ENCODE measurements around the gene GALNT17.

GALNT17 gene

DNA sequence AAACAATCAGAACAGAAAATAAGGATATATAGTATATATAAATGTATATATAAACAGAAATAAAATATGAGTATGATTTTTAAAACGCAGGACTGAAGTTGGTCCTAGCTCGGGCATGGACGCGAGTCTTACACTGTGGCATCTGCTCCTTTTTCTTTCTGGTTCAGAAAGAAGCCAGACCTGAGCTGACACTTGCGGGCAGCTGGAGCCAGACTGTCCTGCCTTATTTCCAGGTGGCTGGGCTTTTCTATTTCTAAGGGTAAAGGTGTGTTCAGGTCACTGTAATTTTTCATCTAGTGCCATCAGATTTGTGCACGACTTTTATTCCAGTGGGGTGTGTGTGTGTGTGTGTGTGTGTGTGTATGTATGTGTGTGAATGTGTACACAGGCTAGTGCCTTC lies 166.4 kb downstream of the GALNT17 start:
- Histone ChIP-seq H3K9me3 (ENCODE audit: low read length) (no peaks in the 10 kb centered on the region), H3K27ac (ENCODE audit: low read depth, low read length) (no peak overlapping the region)

DNA sequence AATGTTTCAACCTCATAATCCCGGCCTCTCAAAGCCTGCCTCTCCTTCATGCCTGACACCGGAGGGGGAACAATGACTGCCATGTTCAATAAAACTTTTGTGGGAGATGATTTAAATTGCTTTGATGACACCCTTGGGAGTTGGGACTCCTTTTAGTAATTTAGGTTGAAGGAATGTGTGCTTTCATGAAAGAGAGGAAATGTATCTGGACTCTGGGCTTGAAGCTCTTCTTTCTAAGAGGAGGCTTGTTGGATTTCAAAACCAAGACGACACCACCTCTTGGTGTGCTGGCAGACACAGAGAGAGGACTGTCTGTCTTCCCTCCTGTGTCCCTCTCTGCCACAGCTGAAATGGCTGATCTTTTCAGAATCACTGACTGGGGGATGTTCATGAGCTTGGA lies 168.1 kb downstream of the GALNT17 start:
- H3K27me3 ChIP-seq (ENCODE audit: control insufficient read depth in 1 of 2, insufficient read depth in 2 of 2, low read length in 2 of 2) = no peaks in the 10 kb centered on the region
- H3K4me3 ChIP-seq (ENCODE audit: low read depth in 1 of 2, low read length in 2 of 2) = no peak overlapping the region
- no peak overlapping the region for H3K9ac ChIP-seq (ENCODE audit: low read length)
- H3K27ac ChIP-seq (ENCODE audit: low read depth, low read length) = peak overlapping the region; percentile 68
- H3K4me1 ChIP-seq (ENCODE audit: insufficient read depth, low read length) = peaks cover 15% of the 10 kb centered on the region
- H3K9me3 ChIP-seq (ENCODE audit: low read length) = no peaks in the 10 kb centered on the region
- H3K36me3 ChIP-seq (ENCODE audit: insufficient read depth, low read length) = no peaks in the 10 kb centered on the region

More for the DNA sequence above, 166.4 kb downstream of the GALNT17 start:
- H3K36me3 ChIP-seq (ENCODE audit: insufficient read depth, low read length) = no peaks in the 10 kb centered on the region
- no peaks in the 10 kb centered on the region for H3K27me3 ChIP-seq (ENCODE audit: control insufficient read depth in 1 of 2, insufficient read depth in 2 of 2, low read length in 2 of 2)
- no peak overlapping the region for H3K4me3 ChIP-seq (ENCODE audit: low read depth in 1 of 2, low read length in 2 of 2)
- no peak overlapping the region for H3K9ac ChIP-seq (ENCODE audit: low read length)
- H3K4me1 ChIP-seq (ENCODE audit: insufficient read depth, low read length) = peaks cover 7% of the 10 kb centered on the region

DNA sequence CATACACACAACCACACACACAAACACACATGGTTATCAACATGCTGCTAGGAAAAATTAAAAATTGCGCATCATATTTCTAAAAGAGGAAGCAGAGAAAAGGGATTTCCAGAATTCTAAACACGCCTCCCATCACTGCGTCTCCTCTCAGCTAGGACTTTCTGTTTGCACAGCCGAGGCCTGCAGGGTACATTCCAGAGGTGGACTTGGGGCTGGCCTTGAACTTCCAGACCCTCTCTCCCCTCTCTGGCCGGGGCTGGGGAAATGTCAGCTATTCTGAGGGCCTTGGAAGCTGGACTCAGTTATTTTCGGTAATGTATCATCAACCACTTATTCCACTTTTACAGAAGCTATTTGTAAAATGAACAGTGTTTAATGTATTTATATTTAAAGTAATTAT lies 168.7 kb downstream of the GALNT17 start:
- Histone ChIP-seq H3K9me3 (ENCODE audit: low read length) (no peaks in the 10 kb centered on the region), H3K27me3 (ENCODE audit: control insufficient read depth in 1 of 2, insufficient read depth in 2 of 2, low read length in 2 of 2) (no peaks in the 10 kb centered on the region), H3K4me3 (ENCODE audit: low read depth in 1 of 2, low read length in 2 of 2) (no peak overlapping the region), H3K4me1 (ENCODE audit: insufficient read depth, low read length) (peaks cover 15% of the 10 kb centered on the region), H3K27ac (ENCODE audit: low read depth, low read length) (peak overlapping the region; percentile 68), H3K9ac (ENCODE audit: low read length) (no peak overlapping the region), H3K36me3 (ENCODE audit: insufficient read depth, low read length) (no peaks in the 10 kb centered on the region)

DNA sequence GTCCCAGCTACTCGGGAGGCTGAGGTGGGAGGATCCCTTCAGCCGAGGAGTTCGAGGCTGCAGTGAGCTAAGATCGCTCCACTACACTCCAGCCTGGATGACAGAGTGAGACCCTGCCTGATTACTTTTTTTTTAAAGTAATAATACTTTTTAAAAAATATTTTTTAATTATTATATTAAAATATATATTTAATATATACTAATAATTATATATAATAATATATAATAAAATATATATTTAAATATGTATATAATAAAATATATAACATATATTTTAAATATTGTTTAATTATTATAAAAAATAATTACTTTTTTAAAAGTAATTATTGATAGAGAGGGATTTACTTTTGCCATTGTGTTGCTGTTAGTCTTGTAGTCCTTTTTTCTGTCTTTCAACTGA lies 169.2 kb downstream of the GALNT17 start:
- Histone ChIP-seq H3K4me1 (ENCODE audit: insufficient read depth, low read length) (peaks cover 15% of the 10 kb centered on the region), H3K27ac (ENCODE audit: low read depth, low read length) (no peak overlapping the region), H3K9ac (ENCODE audit: low read length) (no peak overlapping the region), H3K27me3 (ENCODE audit: control insufficient read depth in 1 of 2, insufficient read depth in 2 of 2, low read length in 2 of 2) (no peaks in the 10 kb centered on the region), H3K9me3 (ENCODE audit: low read length) (no peaks in the 10 kb centered on the region), H3K4me3 (ENCODE audit: low read depth in 1 of 2, low read length in 2 of 2) (no peak overlapping the region), H3K36me3 (ENCODE audit: insufficient read depth, low read length) (no peaks in the 10 kb centered on the region)

DNA sequence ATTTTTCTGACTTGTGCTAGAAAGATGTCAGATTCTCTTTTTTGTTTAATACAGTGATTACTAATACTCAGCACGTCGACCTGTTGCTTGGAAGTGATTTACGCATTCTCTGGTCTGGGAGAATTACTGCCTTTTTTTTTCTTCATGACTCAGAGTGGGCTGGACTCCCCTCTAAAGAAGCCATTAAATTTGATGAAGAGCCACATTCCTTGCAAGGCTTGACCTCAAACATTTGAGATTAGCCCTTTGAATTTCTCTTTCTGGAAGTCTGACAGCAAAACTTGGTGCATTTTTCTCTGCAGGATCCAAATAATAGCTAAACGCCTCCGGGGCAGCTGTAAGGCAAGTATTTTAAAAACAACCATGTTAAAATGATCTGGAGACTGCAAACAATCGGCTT lies 171.6 kb downstream of the GALNT17 start:
- H3K4me3 ChIP-seq (ENCODE audit: low read depth in 1 of 2, low read length in 2 of 2) = no peak overlapping the region
- no peaks in the 10 kb centered on the region for H3K27me3 ChIP-seq (ENCODE audit: control insufficient read depth in 1 of 2, insufficient read depth in 2 of 2, low read length in 2 of 2)
- H3K36me3 ChIP-seq (ENCODE audit: insufficient read depth, low read length) = no peaks in the 10 kb centered on the region
- peak overlapping the region; percentile 59 for H3K27ac ChIP-seq (ENCODE audit: low read depth, low read length)
- H3K9me3 ChIP-seq (ENCODE audit: low read length) = no peaks in the 10 kb centered on the region
- peaks cover 26% of the 10 kb centered on the region for H3K4me1 ChIP-seq (ENCODE audit: insufficient read depth, low read length)
- H3K9ac ChIP-seq (ENCODE audit: low read length) = no peak overlapping the region

DNA sequence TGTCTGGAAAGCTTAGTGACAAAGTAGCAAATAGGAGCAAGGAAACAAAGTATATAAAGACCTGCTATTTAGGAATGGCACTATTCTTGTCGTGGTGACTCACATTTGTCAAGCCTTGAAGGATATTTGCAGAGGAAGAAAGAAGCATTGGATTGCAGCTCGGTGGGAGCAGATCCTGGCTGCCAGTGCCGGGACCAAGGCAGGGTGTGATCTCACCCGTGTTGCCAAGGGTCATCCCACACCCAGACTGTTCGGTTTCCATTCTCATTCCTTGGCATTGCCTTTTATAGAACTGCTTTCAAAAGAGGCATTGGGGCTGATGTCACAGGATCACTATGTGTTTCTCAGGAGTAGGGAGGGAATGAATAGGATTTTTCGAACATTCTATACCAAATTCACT lies 176.2 kb downstream of the GALNT17 start:
- peak overlapping the region; percentile 90 for H3K27ac ChIP-seq (ENCODE audit: low read depth, low read length)
- H3K9me3 ChIP-seq (ENCODE audit: low read length) = no peaks in the 10 kb centered on the region
- H3K4me3 ChIP-seq (ENCODE audit: low read depth in 1 of 2, low read length in 2 of 2) = peak overlapping the region in 1 of 2 donors; percentile 16
- H3K27me3 ChIP-seq (ENCODE audit: control insufficient read depth in 1 of 2, insufficient read depth in 2 of 2, low read length in 2 of 2) = no peaks in the 10 kb centered on the region
- H3K36me3 ChIP-seq (ENCODE audit: insufficient read depth, low read length) = no peaks in the 10 kb centered on the region
- no peak overlapping the region for H3K9ac ChIP-seq (ENCODE audit: low read length)
- H3K4me1 ChIP-seq (ENCODE audit: insufficient read depth, low read length) = peaks cover 43% of the 10 kb centered on the region

DNA sequence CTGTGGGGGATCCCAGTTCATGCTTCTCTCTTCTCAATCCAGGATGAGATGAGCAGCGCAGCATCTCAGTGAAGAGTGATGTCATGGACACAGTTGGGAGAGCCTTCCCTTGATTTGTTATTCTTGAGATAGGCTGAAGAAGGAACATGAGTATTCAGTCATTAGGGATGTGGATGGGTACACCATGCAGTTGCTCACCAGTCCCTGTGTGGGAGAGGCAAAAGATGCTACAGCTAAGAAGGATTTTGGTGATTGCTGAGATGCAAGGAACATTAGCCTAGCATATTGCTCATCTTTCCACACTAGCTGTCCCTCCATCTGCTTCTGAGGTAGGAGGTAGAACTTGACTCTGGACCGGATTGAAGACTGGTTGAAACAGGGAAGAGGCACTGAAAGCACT lies 179.6 kb downstream of the GALNT17 start:
- Histone ChIP-seq H3K36me3 (ENCODE audit: insufficient read depth, low read length) (no peaks in the 10 kb centered on the region), H3K27me3 (ENCODE audit: control insufficient read depth in 1 of 2, insufficient read depth in 2 of 2, low read length in 2 of 2) (no peaks in the 10 kb centered on the region), H3K4me1 (ENCODE audit: insufficient read depth, low read length) (peaks cover 42% of the 10 kb centered on the region), H3K9ac (ENCODE audit: low read length) (no peak overlapping the region), H3K9me3 (ENCODE audit: low read length) (no peaks in the 10 kb centered on the region), H3K27ac (ENCODE audit: low read depth, low read length) (peak overlapping the region; percentile 7), H3K4me3 (ENCODE audit: low read depth in 1 of 2, low read length in 2 of 2) (no peak overlapping the region)

DNA sequence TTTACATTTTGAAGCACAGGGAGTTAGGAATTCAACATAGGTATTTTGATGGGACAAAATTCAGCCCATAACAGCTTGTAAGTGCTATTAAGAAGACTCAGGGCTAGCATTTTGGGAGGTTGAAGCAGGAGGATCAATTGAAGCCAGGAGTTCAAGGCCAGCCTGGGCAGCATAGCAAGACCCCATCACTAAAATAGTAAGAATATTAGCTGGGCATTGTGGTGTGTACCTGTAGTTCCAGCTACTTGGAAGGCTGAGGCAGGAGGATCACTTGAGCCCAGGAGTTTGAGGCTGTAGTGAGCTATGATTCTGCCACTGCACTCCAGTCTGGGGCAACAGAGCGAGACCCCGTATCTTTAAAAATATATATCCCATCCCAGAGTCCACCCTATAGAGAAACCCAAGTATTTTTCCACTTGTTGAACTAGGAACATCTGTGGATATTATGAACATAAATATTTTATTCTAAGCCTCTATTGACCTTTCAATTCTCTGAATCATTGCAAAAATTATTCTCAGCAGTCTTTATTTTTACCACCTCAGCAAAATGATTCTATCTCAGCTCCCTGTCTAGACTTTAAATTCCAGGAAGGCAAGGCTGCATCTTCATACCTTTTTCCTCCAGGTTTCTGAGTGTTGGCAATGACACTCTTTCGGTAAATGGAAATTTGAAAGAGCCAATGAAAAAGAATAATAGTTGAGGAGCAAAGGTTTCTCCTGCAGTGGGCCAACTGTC lies 181.0 kb downstream of the GALNT17 start:
- no peak overlapping the region for H3K27ac ChIP-seq (ENCODE audit: low read depth, low read length)
- H3K4me1 ChIP-seq (ENCODE audit: insufficient read depth, low read length) = peaks cover 38% of the 10 kb centered on the region
- no peak overlapping the region for H3K9ac ChIP-seq (ENCODE audit: low read length)
- no peaks in the 10 kb centered on the region for H3K27me3 ChIP-seq (ENCODE audit: control insufficient read depth in 1 of 2, insufficient read depth in 2 of 2, low read length in 2 of 2)
- peak overlapping the region in 1 of 2 donors; percentile 11 for H3K4me3 ChIP-seq (ENCODE audit: low read depth in 1 of 2, low read length in 2 of 2)
- H3K36me3 ChIP-seq (ENCODE audit: insufficient read depth, low read length) = no peaks in the 10 kb centered on the region
- H3K9me3 ChIP-seq (ENCODE audit: low read length) = no peaks in the 10 kb centered on the region

DNA sequence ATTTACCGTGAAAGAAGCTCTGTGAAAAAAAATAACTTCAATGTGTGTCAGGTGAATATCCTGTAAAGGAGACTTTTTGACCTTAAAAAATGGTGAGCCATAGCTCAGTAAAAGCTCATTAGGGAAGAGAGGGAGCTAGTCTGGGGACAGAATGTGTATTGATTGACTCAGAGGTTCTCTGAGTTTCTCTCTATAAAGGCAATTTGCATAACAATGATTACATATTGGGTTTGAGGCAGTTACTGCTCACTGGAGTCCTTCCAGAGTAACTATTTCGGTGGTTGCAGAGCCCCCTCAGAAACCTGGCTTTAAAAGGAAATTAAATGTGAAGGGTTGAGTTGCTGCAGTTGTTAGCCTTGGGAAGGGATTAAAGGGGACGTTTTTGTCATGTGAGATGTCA lies 181.6 kb downstream of the GALNT17 start:
- Histone ChIP-seq H3K36me3 (ENCODE audit: insufficient read depth, low read length) (no peaks in the 10 kb centered on the region), H3K4me3 (ENCODE audit: low read depth in 1 of 2, low read length in 2 of 2) (no peak overlapping the region), H3K27ac (ENCODE audit: low read depth, low read length) (no peak overlapping the region), H3K9ac (ENCODE audit: low read length) (no peak overlapping the region), H3K27me3 (ENCODE audit: control insufficient read depth in 1 of 2, insufficient read depth in 2 of 2, low read length in 2 of 2) (no peaks in the 10 kb centered on the region), H3K9me3 (ENCODE audit: low read length) (no peaks in the 10 kb centered on the region), H3K4me1 (ENCODE audit: insufficient read depth, low read length) (peaks cover 31% of the 10 kb centered on the region)

DNA sequence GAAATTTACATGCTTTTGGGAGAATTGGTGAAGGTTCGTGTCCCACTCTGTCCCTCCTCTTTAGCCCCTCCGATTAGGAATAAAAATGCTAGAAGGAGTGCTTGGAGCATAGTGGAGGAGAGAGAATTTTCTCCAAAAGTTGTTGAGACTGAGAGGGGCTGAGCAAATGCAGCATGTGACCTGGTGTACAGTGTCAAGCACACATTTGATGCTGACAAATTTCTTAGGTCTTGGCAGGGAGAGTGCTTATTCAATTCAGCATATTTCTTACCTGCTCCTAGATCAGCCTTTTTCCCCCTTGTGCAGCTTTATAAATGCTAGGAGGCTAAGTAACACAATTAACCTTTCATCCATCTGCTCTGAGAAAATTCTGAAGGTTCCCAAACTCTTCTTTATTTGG lies 189.0 kb downstream of the GALNT17 start:
- H3K36me3 ChIP-seq (ENCODE audit: insufficient read depth, low read length) = no peaks in the 10 kb centered on the region
- no peaks in the 10 kb centered on the region for H3K4me1 ChIP-seq (ENCODE audit: insufficient read depth, low read length)
- H3K9me3 ChIP-seq (ENCODE audit: low read length) = no peaks in the 10 kb centered on the region
- H3K4me3 ChIP-seq (ENCODE audit: low read depth in 1 of 2, low read length in 2 of 2) = no peak overlapping the region
- no peaks in the 10 kb centered on the region for H3K27me3 ChIP-seq (ENCODE audit: control insufficient read depth in 1 of 2, insufficient read depth in 2 of 2, low read length in 2 of 2)
- H3K27ac ChIP-seq (ENCODE audit: low read depth, low read length) = no peak overlapping the region
- H3K9ac ChIP-seq (ENCODE audit: low read length) = no peak overlapping the region

DNA sequence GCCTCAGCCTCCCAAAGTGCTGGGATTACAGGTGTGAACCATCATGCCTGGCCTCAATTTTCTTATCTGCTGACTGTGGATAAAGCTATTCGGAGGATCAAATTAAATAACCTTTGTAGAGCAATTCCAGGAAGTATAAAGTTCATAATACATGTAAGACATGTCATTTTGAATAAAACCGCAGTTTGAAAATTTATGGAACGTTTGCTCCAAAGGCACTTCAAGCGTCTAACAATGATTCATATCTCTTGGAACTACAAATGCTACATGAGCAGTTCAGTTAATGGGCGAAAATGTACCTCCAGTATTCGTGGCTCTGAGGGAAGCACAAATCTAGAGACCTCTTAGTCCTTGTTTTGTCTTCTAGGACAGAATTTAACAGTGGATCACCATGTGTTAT lies 190.3 kb downstream of the GALNT17 start:
- Histone ChIP-seq H3K27ac (ENCODE audit: low read depth, low read length) (no peak overlapping the region), H3K4me3 (ENCODE audit: low read depth in 1 of 2, low read length in 2 of 2) (no peak overlapping the region), H3K27me3 (ENCODE audit: control insufficient read depth in 1 of 2, insufficient read depth in 2 of 2, low read length in 2 of 2) (no peaks in the 10 kb centered on the region), H3K9me3 (ENCODE audit: low read length) (no peaks in the 10 kb centered on the region), H3K36me3 (ENCODE audit: insufficient read depth, low read length) (no peaks in the 10 kb centered on the region), H3K9ac (ENCODE audit: low read length) (no peak overlapping the region), H3K4me1 (ENCODE audit: insufficient read depth, low read length) (no peaks in the 10 kb centered on the region)

DNA sequence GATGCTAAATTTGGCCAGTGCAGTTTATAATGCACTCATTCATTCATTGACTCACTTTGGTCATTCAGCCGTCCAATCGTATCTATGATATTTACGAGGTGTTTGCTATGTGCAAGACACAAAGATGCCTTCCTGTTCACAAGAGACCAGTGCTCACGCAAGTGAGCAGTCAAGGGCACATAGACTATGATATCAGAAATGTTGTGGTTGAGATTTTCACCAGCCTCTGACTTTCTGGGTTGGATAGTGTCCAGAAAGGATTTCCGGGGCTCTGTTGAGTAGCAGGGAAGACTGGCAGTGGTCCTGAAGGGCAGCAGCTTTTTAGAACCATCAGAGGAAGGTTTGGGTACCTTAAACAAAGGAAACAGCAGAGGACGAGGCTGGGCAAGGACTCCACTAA lies 191.8 kb downstream of the GALNT17 start:
- Histone ChIP-seq H3K9me3 (ENCODE audit: low read length) (no peaks in the 10 kb centered on the region), H3K36me3 (ENCODE audit: insufficient read depth, low read length) (no peaks in the 10 kb centered on the region), H3K27me3 (ENCODE audit: control insufficient read depth in 1 of 2, insufficient read depth in 2 of 2, low read length in 2 of 2) (no peaks in the 10 kb centered on the region), H3K9ac (ENCODE audit: low read length) (no peak overlapping the region), H3K27ac (ENCODE audit: low read depth, low read length) (no peak overlapping the region), H3K4me3 (ENCODE audit: low read depth in 1 of 2, low read length in 2 of 2) (no peak overlapping the region), H3K4me1 (ENCODE audit: insufficient read depth, low read length) (no peaks in the 10 kb centered on the region)

Data from muscle layer of colon (tissue), 2 donors.